ENCODE measurements around the gene CD84.

Gene CD84, protein sequence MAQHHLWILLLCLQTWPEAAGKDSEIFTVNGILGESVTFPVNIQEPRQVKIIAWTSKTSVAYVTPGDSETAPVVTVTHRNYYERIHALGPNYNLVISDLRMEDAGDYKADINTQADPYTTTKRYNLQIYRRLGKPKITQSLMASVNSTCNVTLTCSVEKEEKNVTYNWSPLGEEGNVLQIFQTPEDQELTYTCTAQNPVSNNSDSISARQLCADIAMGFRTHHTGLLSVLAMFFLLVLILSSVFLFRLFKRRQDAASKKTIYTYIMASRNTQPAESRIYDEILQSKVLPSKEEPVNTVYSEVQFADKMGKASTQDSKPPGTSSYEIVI

DNA sequence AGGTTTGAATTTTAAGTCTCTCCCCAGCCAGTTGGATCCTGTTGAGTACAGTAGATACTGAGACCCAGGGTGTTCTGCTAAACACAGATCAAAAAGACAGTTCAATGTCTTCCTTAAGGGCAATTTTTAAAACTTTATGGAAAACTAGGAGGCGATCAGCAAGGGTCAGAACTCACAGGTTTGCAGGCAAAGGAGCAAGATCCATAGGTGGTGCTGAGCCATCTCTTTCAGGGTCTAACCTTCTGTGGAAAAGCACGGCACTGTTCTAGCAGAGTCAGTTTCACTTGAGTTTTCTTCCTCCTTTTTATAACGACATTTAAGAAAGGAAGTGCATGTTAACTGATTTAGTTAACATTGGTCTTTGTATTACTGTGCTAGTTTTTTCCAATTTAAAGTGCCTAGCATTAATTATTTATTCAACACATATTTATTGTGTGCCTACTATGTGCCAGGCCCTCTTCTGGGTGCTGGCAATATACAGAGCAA, at the start of gene CD84:
CD84 (minus strand) TSS at position 281 of the 486 bp plus-strand sequence; CDS start at position 222, 59 bp downstream.
- peak; percentile 44 for DNase-seq

DNA sequence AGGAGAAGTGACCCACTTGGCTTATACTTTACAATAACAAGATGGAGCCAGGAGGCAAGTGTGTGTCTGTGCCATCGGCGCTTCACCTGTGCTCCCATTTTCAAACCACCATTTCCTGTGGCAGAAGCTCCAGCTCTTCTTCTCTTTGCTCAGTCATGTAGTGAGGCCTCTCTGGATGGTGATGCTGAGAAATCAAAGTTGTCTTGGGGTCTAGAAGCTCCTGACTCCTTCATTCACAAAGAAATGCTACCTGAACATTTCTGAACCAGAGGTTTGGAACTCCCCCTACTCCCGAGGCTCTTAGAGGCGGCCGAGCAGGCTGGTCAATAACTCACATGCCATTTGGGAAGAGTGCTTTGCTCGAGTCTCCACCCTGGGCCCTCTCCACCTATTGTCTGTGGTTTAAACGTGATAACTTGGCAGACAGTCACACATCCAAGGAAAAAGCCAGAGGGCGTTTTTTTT, 49.5 kb upstream of the CD84 start:
- DNase-seq = peak; percentile 62

DNA sequence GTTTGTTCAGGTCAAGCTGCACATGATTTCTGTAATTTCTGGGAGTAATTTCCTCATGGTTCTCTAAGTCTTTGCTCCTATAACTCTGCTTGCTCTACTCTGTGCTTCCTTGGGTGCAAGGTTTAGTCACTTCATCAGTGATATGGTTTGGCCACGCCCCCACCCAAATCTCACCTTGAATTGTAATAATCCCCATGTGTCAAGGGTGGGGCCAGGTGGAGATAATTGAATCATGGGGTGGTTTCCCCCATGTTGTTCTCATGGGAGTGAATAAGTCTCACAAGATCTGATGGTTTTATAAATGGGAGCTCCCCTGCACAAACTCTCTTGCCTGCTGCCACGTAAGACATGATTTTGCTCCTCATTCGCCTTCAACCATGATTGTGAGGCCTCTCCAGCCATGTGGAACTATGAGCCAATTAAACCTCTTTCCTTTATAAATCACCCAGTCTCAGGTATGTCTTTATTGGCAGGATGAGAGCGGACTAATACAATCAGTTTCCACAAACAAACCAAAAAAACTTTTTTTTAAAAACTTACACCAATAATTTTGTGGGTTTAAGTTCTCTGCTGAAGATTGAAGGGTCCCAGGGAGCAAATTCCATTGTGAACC, 48.5 kb upstream of the CD84 start:
- DNase-seq = peak; percentile 56

DNA sequence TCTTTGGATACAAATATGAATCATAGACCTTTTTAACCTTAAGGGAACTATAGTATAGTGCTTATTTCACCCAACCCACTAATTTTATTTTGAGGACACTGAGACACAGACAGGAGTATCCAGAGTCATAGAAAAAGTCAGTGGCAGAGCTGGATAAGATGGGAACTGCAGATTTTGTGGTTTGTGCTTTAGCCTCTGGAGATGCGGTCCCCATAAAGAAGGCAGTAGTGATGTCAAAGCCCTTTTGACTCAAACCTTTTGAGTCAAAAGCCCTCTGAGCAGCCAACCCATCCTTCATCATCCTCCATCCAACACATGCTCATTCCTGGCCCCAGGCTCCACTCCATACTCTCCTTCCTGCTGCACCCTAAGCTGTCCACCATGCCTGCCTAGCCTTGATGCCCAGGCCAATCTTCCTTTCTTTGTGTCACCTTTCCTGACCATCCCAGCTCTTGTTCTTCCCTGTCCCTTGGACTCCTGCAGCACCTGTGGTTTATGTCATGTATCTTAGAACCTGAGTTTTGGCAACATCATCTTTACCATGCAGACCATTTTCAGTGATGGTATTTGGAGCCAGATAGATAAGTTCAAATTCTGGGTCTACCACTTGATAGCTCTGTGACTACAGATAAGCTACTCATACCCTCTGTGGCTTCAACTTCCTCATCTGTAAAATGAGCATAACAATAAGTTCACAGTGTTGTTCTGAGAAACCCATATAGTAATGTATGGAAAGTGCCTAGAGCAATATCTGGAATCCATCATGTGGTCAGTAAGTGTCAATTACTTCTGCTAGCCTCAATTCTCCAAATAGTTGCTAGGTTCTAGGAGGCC, 47.4 kb upstream of the CD84 start:
- DNase-seq = no peak

DNA sequence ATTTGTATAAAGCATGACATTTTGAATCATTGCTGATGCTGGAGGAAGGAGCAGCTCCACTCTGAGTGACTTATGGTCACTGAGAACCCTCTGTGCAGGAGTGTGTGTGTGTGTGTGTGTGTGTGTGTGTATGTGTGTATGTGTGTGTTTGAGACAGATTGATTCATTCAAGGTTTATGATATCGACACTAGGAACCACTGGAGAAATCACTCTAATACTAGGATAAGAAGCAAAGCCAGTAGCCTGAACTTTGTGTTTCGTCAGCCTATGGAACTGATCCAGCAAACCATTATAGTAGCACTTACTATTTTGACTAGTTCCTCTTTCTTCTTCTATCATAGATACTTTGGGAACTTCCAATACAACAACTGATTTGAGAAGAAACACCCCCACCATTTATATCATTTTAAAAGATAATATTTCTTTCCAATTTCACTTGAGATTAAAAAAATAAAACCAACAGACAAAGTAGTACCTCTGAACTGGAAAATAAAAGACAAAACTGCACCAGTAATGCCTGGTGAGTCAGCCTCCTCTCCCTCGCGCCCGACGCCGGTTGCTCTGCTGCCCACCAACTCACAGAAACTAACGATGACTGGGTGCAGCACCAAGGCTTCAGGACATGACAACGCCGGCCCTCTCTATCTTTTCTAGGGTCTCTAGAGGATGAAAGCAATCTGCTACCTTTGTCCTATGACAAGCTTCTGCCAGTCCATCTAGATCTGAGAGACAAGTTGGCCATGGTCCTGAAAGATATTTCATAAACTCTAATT, 46.6 kb upstream of the CD84 start:
- DNase-seq = no peak

DNA sequence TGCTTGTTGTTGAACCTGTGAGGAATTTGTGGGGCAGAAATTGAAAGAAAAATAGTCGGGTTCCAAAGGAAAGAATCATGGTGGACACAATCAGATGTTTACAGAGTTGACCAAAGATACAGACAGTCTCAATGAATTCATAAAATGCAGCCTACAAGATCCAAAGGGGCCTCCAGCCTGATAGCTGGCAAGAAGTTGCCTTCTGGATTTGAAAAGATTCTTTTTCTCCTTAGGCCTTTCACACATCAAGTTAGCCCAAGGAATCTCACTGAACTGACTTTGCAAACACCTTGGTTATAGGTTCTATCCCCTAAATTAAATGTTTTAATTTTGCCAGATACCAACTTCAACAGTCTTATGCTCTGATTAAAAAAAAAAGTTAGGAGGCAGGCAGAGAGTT, 46.0 kb upstream of the CD84 start:
- no peak for DNase-seq

DNA sequence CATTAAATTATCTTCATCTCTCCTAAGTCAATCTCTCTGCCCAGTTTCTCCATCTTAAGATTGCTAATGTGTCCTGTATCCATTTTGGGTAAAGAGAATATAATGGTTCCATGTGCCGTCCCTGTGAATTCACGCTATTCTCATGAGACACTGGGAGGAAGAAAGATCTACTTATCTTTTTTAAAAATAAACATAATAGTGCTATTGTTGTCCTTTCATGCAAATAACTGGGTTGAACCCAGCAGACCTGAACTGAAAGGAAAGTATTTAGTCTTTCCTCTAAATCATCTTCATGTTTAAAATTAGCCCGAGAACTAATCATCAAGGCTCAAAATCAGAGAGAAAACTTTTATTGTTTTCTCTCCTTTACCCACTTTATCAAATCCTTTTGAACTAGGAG, 45.2 kb upstream of the CD84 start:
- DNase-seq = no peak

DNA sequence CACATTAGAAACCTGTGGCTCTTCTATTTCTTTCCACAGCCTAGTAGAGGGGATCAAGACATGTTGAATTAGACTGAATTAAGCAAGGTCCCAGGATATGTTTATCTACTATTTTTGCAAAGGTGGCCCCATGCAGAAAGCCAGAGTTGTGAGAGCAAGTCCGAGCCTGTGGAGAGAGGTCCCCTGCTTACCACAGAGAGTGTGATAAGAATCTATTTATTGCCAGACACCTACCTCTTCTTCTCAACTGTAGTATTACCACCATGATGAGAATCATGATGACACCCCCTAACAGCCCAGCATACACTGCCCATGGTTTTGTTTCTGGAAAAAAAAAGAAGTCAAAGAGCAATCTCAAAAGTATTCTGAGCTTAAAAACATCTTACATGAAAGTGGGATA, 44.6 kb upstream of the CD84 start:
- no peak for DNase-seq

DNA sequence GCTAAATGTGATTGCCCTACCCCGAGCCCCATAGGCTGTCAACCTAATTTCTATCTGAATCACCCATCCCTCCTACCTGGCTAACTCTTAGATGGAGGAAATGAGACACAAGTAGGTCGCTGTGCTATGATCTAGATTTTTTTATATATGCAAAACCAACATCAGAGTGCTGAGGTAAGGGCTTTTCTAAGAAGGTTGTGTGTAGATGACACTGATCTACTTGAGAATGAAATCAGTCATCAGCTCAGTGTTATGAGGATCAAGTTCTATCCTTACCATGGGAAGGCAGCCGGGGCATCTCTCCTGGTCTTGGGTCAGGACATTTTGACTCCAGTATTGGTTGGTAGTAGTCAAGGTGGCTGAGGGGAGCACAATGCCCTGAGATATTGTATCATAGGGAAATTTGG, 43.9 kb upstream of the CD84 start:
- DNase-seq = peak; percentile 68

DNA sequence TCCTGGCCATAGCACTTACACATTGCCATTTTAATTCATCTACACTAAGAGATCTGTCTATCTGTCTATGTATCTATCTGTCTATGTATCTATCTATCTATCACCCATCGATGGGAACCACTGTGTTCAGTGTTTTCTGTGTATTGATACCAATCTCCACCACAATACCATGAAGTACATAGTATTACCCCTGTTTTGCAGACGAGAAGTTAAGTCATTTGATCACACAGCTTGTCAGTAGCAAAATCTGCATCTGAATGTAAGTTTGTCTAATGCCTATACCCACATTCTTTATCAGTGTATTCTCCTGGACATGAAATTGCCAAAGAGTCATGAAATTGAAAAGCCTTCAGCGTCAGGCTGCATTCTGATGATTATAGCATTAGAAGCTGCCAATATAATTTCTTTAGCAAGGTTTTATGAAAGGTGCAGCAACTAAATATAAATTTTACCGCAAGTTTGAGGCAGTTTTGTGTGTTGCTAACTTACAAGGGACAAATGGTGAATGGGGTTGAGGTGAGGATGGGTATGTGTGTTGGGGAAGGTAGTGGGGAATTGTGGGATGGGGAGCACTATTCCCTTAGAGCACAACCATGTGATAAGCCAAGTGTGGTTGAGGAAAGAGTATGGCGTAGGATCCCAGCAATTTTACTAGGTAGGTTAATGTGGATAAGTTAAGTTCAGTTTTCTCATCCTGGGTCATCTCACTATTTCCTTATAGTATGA, 43.4 kb upstream of the CD84 start:
- no peak for DNase-seq

DNA sequence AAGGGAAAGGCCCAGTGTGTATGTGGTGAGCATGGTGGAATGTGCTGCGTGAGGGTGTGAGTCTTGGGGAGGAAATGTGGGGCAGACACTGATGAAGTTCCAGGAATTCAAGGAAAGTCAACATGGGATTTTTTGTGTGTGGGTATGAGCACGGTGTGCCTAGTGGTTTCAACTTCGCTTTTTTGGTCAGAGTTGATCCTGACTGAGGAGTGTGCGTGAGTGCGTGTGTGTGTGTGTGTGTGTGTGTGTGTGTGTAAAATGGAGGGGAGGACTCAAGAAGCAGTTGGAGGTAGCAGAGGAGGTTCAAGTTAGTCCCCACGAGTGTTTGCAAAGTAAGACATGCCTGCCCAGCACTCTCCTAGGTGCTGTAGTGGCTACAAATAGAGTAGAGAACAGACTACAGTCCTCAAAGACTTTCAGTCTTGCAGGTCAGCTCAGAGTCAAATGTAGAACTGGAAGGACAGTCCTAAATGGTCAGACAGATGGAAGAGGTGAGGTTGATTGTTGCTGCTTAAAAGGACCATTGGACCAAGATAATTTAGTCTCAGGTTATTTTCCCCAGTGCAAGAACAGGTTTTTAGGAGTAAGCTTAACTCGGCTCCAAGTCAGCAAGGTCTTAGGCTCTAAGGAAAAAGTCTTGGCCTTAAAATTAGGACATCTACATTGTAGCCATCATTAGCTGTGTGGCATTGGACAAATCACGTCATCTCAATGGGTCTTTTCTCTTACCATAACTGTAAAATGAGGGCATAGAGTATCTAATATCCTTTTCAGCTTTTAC, 42.5 kb upstream of the CD84 start:
- DNase-seq = no peak

DNA sequence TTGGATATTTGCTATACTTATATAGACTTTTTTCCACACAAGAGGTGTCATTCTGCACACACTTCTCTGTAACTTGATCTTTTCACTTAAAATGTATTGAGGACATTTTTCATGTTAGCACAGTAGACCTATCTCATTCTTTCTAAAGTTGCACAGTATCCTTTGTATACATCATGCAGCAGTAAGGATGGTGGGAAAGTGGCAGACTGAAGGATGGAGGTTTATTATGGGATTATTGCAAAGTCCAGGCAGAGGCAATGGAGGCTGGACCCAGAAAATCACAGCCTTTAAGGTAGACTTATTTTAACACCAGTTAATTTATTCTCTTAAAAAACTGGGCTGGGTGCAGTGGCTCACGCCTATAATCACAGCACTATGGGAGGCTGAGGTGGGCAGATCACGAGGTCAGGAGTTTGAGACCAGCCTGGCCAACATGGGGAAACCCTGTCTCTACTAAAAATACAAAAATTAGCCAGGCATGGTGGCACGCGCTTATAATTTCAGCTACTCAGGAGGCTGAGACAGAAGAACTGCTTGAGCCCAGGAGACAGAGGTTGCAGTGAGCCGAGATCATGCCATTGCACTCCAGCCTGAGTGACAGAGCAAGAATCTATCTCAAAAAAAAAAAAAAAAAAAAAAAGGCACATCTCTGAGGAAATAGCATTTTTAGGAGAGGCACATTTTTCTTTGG, 41.8 kb upstream of the CD84 start:
- DNase-seq = no peak

DNA sequence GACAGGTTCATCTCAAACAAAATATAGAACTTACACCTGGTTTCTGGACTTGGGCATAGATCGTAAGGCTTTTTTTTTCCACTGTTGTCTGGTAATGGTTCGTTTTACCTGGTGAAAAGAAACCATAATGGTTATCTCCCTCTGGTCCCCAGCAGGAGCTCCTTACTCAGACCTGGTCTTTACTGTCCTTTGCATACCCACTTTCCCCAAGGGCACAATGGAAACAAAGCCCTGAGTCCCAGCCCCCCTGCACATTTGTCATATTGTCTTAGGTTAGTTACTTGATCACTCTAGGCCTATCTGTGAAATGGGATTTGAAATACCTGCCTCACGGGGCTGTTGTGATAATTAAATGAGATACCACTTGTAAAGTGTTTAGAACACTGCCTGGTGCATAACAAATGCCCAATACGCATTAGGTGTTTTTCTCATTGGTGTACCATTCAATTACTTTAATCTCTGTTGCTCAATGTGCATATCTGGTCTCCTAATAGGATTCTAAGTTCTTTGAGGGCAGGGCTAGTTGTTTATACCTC, 40.5 kb upstream of the CD84 start:
- DNase-seq = no peak

DNA sequence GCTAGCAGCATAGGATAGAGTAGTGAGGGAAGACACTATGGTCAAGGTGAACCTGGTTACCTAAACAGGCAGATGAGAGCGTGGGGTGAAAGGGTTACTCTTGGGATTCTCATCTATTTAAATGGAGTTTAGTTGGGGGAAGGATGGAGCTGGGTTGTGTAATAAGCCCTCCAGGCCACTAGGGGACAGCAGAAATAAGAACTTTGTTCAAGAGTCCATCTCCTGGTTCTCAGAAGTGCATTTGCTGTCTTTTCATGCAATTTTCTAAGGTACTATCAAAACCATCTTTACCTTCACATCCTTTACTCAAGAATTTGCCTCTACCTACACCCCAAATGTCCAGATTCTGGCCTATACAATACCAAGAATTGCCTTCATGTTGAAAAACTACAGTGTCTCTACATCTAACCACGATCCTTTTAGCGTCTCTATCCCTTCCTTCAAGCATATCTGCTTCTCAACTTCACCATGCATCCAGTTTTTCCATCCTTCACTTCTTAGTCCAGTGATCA, 39.5 kb upstream of the CD84 start:
- DNase-seq = peak; percentile 70

DNA sequence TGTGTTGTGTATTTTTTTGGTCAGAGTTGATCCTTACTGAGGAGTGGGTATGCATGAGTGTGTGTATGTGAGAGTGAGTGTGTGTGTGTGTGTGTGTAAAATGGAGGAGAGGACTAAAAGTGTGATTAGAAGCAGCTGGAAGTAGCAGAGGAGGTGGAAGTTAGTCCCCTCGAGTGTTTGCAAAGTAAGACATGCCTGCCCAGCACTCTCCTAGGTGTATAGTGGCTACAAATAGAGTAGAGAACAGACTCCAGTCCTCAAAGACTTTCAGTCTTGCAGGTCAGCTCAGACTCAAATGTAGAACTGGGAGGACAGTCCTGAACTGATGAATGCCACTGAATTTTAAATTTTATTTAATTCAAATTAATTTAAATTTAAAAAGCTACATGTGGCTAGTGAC, 39.0 kb upstream of the CD84 start:
- DNase-seq = no peak

DNA sequence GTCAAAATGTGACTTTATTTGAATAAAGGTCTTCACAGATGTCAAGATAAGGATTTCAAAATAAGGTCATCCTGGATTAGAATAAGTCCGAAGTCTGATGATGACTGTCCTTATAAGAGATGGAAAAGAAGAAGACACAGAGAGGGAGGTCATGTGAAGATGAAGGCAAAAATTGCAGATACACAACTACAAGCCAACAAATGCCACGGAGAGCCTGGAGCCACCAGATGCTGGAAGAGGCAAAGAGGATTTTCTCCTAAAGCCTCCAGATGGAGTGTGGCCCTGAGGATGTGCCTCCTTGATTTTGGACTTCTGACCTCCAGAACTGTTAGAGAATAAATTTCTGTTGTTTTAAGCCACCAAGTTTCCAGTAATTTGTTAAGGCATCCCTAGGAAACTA, 36.4 kb upstream of the CD84 start:
- DNase-seq = no peak

DNA sequence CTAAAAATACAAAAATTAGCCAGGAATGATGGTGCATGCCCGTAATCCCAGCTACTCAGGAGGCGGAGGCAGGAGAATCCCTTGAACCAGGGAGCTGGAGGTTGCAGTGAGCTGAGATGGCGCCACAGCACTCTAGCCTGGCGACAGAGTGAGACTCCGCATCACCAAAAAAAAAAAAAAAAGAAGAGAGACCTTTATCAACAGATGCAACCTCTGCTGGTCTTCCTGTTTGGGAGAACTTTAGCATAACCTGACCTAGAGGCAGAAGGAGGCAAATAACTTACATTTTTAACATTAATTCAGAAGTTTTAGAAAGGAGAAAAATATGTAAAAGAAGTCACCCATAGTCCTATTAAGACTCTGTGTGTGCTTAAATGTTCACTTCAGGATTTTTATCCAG, 35.1 kb upstream of the CD84 start:
- DNase-seq = no peak

DNA sequence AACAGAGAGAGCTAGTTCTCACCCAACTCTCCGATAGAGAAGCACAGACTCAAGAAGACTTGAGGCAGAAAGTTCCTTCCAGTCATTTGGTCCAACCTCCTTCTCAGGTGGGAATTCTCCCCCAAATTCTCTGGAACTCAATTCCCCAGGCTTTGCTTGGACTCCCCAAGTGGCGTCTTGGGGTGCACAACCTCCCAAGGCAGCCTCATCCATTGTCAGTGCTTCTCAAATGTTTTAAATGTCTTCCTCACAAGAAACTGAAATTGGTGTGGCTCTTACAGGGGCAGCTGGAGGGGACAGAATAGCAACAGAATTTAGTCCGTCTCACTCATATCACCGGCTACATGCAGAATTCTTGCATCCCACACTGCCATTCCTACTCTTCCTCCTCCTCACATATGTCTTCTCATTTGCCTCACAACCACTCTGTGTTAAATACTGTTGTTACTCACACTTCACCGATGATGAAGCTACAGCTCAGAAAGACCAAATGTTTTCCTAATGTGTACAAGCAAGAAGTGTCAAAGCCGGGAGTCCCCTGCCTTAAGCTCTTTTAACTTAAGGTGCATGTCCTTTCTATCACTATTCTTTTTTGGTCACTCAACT, 33.4 kb upstream of the CD84 start:
- no peak for DNase-seq

DNA sequence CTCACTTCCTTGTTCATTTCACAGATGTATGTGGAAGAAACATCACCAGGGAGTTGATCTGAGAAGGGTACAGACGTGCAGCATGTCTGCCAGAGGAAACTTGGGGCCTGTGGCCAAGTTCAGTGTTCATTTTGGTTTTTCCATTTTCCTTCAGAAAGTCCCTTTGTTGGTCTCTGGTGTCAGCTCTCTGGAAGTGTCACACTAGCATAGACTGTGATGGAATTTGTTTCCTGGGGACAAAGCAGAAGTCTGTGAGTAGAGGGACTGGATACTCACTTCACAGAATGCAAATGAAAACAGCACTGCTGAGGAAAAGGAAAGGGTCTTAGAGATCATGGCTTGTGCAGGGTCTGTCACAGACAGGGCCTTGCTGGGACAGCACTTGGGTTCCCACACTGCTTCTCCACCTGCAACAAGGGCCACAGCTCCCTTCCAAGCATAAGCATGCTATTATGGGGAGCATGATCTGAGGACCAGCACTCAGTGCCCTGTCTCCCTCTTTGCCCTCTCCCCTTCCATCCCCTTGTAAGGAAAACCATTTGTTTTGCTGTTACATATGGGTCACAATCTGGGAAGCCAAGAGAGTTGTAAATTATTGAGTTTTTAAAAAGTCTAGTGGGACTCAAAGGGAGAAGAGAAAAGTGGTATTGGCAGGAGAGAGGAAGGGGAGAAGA, 31.4 kb upstream of the CD84 start:
- no peak for DNase-seq

Measured in CD4-positive, alpha-beta T cell treated with Interleukin-17A for 1 hour (primary cell).